ENCODE data around the gene PLG.

DNA sequence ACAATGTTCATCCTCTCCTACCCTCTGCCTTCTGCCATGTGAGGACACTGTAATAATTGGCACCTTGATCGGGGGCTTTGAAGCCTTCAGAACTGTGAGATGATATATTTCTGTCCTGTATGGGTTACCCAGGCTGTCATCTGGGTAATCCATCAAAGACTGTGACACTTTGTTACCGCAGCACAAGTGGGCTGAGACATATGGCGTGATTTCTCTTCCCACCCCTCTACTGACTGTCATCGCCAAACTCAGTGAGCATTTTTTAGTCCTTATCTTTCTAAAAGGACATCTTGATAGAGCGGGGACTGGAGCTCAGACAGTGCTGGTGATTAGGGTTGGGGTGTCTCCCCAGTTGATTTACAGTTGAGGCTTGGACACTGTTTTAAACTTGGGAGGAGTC lies 10.4 kb upstream of the PLG start:
- TF ChIP-seq, protein P1, sequence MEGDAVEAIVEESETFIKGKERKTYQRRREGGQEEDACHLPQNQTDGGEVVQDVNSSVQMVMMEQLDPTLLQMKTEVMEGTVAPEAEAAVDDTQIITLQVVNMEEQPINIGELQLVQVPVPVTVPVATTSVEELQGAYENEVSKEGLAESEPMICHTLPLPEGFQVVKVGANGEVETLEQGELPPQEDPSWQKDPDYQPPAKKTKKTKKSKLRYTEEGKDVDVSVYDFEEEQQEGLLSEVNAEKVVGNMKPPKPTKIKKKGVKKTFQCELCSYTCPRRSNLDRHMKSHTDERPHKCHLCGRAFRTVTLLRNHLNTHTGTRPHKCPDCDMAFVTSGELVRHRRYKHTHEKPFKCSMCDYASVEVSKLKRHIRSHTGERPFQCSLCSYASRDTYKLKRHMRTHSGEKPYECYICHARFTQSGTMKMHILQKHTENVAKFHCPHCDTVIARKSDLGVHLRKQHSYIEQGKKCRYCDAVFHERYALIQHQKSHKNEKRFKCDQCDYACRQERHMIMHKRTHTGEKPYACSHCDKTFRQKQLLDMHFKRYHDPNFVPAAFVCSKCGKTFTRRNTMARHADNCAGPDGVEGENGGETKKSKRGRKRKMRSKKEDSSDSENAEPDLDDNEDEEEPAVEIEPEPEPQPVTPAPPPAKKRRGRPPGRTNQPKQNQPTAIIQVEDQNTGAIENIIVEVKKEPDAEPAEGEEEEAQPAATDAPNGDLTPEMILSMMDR (IDR thresholded peaks at IDR 0.05), result no peak
- no peak for TF ChIP-seq POLR2AphosphoS5 (IDR thresholded peaks at IDR 0.05; ENCODE audit: low read depth, low read length)
- TF ChIP-seq TCF7L2 (IDR thresholded peaks at IDR 0.05; ENCODE audit: low read depth, low read length), result no peak
- TF ChIP-seq, protein P2, sequence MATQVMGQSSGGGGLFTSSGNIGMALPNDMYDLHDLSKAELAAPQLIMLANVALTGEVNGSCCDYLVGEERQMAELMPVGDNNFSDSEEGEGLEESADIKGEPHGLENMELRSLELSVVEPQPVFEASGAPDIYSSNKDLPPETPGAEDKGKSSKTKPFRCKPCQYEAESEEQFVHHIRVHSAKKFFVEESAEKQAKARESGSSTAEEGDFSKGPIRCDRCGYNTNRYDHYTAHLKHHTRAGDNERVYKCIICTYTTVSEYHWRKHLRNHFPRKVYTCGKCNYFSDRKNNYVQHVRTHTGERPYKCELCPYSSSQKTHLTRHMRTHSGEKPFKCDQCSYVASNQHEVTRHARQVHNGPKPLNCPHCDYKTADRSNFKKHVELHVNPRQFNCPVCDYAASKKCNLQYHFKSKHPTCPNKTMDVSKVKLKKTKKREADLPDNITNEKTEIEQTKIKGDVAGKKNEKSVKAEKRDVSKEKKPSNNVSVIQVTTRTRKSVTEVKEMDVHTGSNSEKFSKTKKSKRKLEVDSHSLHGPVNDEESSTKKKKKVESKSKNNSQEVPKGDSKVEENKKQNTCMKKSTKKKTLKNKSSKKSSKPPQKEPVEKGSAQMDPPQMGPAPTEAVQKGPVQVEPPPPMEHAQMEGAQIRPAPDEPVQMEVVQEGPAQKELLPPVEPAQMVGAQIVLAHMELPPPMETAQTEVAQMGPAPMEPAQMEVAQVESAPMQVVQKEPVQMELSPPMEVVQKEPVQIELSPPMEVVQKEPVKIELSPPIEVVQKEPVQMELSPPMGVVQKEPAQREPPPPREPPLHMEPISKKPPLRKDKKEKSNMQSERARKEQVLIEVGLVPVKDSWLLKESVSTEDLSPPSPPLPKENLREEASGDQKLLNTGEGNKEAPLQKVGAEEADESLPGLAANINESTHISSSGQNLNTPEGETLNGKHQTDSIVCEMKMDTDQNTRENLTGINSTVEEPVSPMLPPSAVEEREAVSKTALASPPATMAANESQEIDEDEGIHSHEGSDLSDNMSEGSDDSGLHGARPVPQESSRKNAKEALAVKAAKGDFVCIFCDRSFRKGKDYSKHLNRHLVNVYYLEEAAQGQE (IDR thresholded peaks at IDR 0.05; ENCODE audit: insufficient read depth in 1 of 2, low read depth in 2 of 2, low read length in 1 of 2), result no peak
- no peak for TF ChIP-seq SIN3A (IDR thresholded peaks at IDR 0.05; ENCODE audit: borderline replicate concordance, insufficient read depth, low read depth, low read length)

All from Panc1 (cell line).